Measurements from ENCODE around the gene HADH. TPM values are rescaled to one million over a fixed set of nuclear protein-coding genes. Genes with fewer than 3 reads are reported as not detected.

Gene HADH
- total RNA-seq, 1 donor from 2014 or later = 34.3 TPM

- H3K4me1 ChIP-seq = peaks cover 3 to 40% of the 10 kb centered on the region in 2 donors
- intact Hi-C loops (cut with DNase I) = loop anchor here (2.0 kb wide), 2 partner anchors 56 to 268 kb away; partner anchors contain the start of gene PAPSS1
- DNase-seq (ENCODE audit: low spot score in 2 of 2) = no peak
- TF ChIP-seq, protein P1, sequence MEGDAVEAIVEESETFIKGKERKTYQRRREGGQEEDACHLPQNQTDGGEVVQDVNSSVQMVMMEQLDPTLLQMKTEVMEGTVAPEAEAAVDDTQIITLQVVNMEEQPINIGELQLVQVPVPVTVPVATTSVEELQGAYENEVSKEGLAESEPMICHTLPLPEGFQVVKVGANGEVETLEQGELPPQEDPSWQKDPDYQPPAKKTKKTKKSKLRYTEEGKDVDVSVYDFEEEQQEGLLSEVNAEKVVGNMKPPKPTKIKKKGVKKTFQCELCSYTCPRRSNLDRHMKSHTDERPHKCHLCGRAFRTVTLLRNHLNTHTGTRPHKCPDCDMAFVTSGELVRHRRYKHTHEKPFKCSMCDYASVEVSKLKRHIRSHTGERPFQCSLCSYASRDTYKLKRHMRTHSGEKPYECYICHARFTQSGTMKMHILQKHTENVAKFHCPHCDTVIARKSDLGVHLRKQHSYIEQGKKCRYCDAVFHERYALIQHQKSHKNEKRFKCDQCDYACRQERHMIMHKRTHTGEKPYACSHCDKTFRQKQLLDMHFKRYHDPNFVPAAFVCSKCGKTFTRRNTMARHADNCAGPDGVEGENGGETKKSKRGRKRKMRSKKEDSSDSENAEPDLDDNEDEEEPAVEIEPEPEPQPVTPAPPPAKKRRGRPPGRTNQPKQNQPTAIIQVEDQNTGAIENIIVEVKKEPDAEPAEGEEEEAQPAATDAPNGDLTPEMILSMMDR (IDR thresholded peaks at IDR 0.05) = no peak
- peak overlapping the region; percentile 74 to 79 for H3K4me3 ChIP-seq
- peak overlapping the region; percentile 92 to 93 for H3K27ac ChIP-seq
- no peaks in the 10 kb centered on the region for H3K36me3 ChIP-seq
- no peaks in the 10 kb centered on the region for H3K27me3 ChIP-seq
- no peaks in the 10 kb centered on the region for H3K9me3 ChIP-seq
These were observed 540 bp upstream of the HADH start for GRCh38 chr4:107989162-107989536.

- peaks cover 9 to 50% of the 10 kb centered on the region in 2 donors for H3K4me1 ChIP-seq
- intact Hi-C loops (cut with DNase I) = no loop called here
These were observed 2.4 kb downstream of the HADH start for GRCh38 chr4:107991945-107992630.

GRCh38 chr4:107993969-107994368 lies 4.3 kb downstream of the HADH start:
- intact Hi-C loops (cut with DNase I) = no loop called here
- Histone ChIP-seq H3K9me3 (no peaks in the 10 kb centered on the region), H3K4me3 (peak overlapping the region in 1 of 2 donors; percentile 74), H3K36me3 (no peaks in the 10 kb centered on the region), H3K27ac (peak overlapping the region; percentile 92 to 93), H3K27me3 (no peaks in the 10 kb centered on the region), H3K4me1 (peaks cover 14 to 50% of the 10 kb centered on the region in 2 donors)
- TF ChIP-seq, protein P1 (IDR thresholded peaks at IDR 0.05) = no peak
- no peak for DNase-seq (ENCODE audit: low spot score in 2 of 2)

More at GRCh38 chr4:107991945-107992630, 2.4 kb downstream of the HADH start:
- H3K4me3 ChIP-seq = peak overlapping the region in 1 of 2 donors; percentile 74
- TF ChIP-seq, protein P1 (IDR thresholded peaks at IDR 0.05) = no peak
- H3K9me3 ChIP-seq = no peaks in the 10 kb centered on the region
- H3K27ac ChIP-seq = peak overlapping the region; percentile 27 to 93
- H3K27me3 ChIP-seq = no peaks in the 10 kb centered on the region
- H3K36me3 ChIP-seq = no peaks in the 10 kb centered on the region
- no peak for DNase-seq (ENCODE audit: low spot score in 2 of 2)

- H3K4me1 ChIP-seq = peaks cover 17 to 55% of the 10 kb centered on the region in 2 donors
- H3K9me3 ChIP-seq = no peaks in the 10 kb centered on the region
- no peak for DNase-seq (ENCODE audit: low spot score in 2 of 2)
- intact Hi-C loops (cut with DNase I) = loop anchor here (5.0 kb wide), 1 partner anchor 173 kb away; the partner anchor contains the start of gene SGMS2
- no peak overlapping the region for H3K4me3 ChIP-seq
- TF ChIP-seq, protein P1 (IDR thresholded peaks at IDR 0.05) = no peak
- no peaks in the 10 kb centered on the region for H3K27me3 ChIP-seq
- no peaks in the 10 kb centered on the region for H3K36me3 ChIP-seq
- peak overlapping the region; percentile 92 to 93 for H3K27ac ChIP-seq
These were observed 5.2 kb downstream of the HADH start for GRCh38 chr4:107994894-107995293.

DNA sequence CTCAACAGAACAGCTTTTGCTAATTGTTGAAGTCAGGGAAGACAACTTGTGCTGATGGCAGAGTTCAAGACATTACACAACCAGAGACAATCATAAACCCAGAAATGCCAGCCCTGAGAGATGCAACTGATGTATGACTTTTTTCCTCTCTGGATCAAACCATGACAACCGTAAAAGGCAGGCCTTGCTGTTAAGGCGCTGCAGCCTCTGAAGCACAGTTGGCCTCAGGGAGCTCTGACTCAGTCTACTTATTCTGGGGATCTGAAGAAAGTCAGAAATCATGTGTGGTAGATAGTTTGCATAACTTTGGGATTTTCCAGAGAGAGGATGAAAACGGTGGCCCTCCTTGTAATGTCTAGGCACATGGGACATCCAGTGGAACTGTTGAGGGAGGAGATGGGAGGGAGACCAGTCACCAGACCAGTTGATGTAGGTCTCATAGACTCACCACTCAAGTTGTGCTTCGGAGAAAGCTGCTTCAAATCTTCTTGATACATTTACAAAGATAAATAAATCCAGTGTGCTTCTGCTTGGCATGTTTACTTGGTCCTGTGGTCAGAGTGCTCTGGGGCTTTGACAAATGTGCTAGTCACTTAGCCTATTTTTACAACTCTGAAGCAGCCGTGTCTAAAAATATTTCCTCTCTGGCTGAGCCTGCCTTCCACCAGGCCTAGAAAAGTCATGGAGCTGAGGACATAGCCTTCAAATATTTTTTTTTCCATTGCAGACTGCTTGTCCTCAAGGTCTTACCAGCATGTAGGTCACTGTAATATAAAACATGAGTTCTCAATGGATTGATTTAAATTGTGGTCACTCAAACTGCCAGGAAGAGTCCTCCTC lies 7.5 kb downstream of the HADH start:
- H3K27me3 ChIP-seq = no peaks in the 10 kb centered on the region
- H3K4me3 ChIP-seq = peak overlapping the region in 1 of 2 donors; percentile 25
- TF ChIP-seq, protein P1 (IDR thresholded peaks at IDR 0.05) = no peak
- intact Hi-C loops (cut with DNase I) = loop anchor here (2.0 to 5.0 kb wide), 2 partner anchors 66 to 175 kb away; partner anchors contain the start of genes CYP2U1 and SGMS2
- H3K36me3 ChIP-seq = no peaks in the 10 kb centered on the region
- H3K27ac ChIP-seq = peak overlapping the region; percentile 92 to 93
- H3K9me3 ChIP-seq = no peaks in the 10 kb centered on the region
- peak in 1 of 2 donors; percentile 84 for DNase-seq (ENCODE audit: low spot score in 2 of 2)
- peaks cover 17 to 50% of the 10 kb centered on the region in 2 donors for H3K4me1 ChIP-seq

Data from ascending aorta (tissue), 2 donors.